ENCODE results near the gene CACNG1. TPM values are rescaled to one million over a fixed set of nuclear protein-coding genes. Genes with fewer than 3 reads are reported as not detected.

Gene CACNG1
- total and polyA plus RNA-seq, 2 donors (not counting 3 experiments of a cell fraction or from before 2014, with no cell fraction given): not detected

GRCh38 chr17:67011527-67012175 lies 32.7 kb upstream of the CACNG1 start:
- POLR2A ChIA-PET: no interaction called here
- no peak overlapping the region for H3K4me3 ChIP-seq (replicated peaks in 1 of 3; ENCODE audit: insufficient read depth in 1 of 3, low read depth in 1 of 3, low read length in 3 of 3)
- H3K36me3 ChIP-seq (ENCODE audit: control insufficient read depth in 2 of 2, extremely low read depth in 1 of 2, insufficient read depth in 2 of 2, low read length in 2 of 2): no peaks in the 10 kb centered on the region
- dilution Hi-C loops (cut with MboI; ENCODE audit: extremely low pct_ligation_motif_present, low sequenced_read_pairs): no loop called here
- H2AFZ ChIP-seq (ENCODE audit: low read depth, low read length): no peak overlapping the region
- intact Hi-C loops (cut with micrococcal nuclease): no loop called here
- H3K27me3 ChIP-seq (ENCODE audit: control insufficient read depth in 2 of 2, insufficient read depth in 2 of 2, low read length in 2 of 2): no peaks in the 10 kb centered on the region
- H4K20me1 ChIP-seq (replicated peaks; ENCODE audit: control insufficient read depth, extremely low read depth, insufficient read depth, low read length): no peaks in the 10 kb centered on the region
- no peak for TF ChIP-seq MYC (IDR thresholded peaks at IDR 0.05; ENCODE audit: low read depth, low read length)
- no peak for TF ChIP-seq GATA2 (IDR thresholded peaks at IDR 0.05; ENCODE audit: insufficient read depth, insufficient read length, low read depth, low read length)
- TF ChIP-seq JUN (IDR thresholded peaks at IDR 0.05; ENCODE audit: borderline replicate concordance, insufficient read depth, insufficient read length, low read depth): no peak
- TF ChIP-seq POLR2A (IDR thresholded peaks at IDR 0.05; ENCODE audit: low read depth, low read length): no peak
- no peak for TF ChIP-seq FOS (IDR thresholded peaks at IDR 0.05; ENCODE audit: borderline replicate concordance, insufficient read depth, low read length)
- no peak for TF ChIP-seq MAX (IDR thresholded peaks at IDR 0.05; ENCODE audit: insufficient read depth, insufficient read length)
- no peak for TF ChIP-seq EZH2 (IDR thresholded peaks at IDR 0.05; ENCODE audit: borderline replicate concordance, low read depth, low read length, severe bottlenecking)
- FAIRE-seq (no peak), DNase-seq (ENCODE audit: low read depth, low spot score) (no peak)
- H3K4me2 ChIP-seq (ENCODE audit: insufficient read depth, low read length): no peak overlapping the region
- H3K9me3 ChIP-seq (replicated peaks; ENCODE audit: control insufficient read depth, insufficient read depth, low read length): no peaks in the 10 kb centered on the region
- H3K27ac ChIP-seq (ENCODE audit: insufficient read depth, low read depth, low read length): no peak overlapping the region
- H3K9ac ChIP-seq (replicated peaks; ENCODE audit: extremely low read depth, insufficient read depth, low read length): no peak overlapping the region
- BruUV-seq (replicated peaks): no TSS peak
- no peaks in the 10 kb centered on the region for H3K9me1 ChIP-seq (replicated peaks; ENCODE audit: control insufficient read depth, extremely low read depth, insufficient read depth, low read length)
- CTCF ChIA-PET: no interaction called here
- no peaks in the 10 kb centered on the region for H3K79me2 ChIP-seq (ENCODE audit: control insufficient read depth, insufficient read depth, low read length)
- no peaks in the 10 kb centered on the region for H3K4me1 ChIP-seq (ENCODE audit: control insufficient read depth, extremely low read depth, insufficient read depth, low read length)

- FAIRE-seq (no peak), DNase-seq (ENCODE audit: low read depth, low spot score) (no peak)
- dilution Hi-C loops (cut with MboI; ENCODE audit: extremely low pct_ligation_motif_present, low sequenced_read_pairs): no loop called here
- no peaks in the 10 kb centered on the region for H3K9me3 ChIP-seq (replicated peaks; ENCODE audit: control insufficient read depth, insufficient read depth, low read length)
- no peaks in the 10 kb centered on the region for H3K27me3 ChIP-seq (ENCODE audit: control insufficient read depth in 2 of 2, insufficient read depth in 2 of 2, low read length in 2 of 2)
- H3K4me2 ChIP-seq (ENCODE audit: insufficient read depth, low read length): no peak overlapping the region
- H3K4me3 ChIP-seq (replicated peaks in 1 of 3; ENCODE audit: insufficient read depth in 1 of 3, low read depth in 1 of 3, low read length in 3 of 3): no peak overlapping the region
- H3K79me2 ChIP-seq (ENCODE audit: control insufficient read depth, insufficient read depth, low read length): no peaks in the 10 kb centered on the region
- H2AFZ ChIP-seq (ENCODE audit: low read depth, low read length): no peak overlapping the region
- no peaks in the 10 kb centered on the region for H3K4me1 ChIP-seq (ENCODE audit: control insufficient read depth, extremely low read depth, insufficient read depth, low read length)
- H3K9ac ChIP-seq (replicated peaks; ENCODE audit: extremely low read depth, insufficient read depth, low read length): no peak overlapping the region
- no peaks in the 10 kb centered on the region for H4K20me1 ChIP-seq (replicated peaks; ENCODE audit: control insufficient read depth, extremely low read depth, insufficient read depth, low read length)
- ChIA-PET POLR2A (no interaction called here), CTCF (no interaction called here)
- intact Hi-C loops (cut with micrococcal nuclease): no loop called here
- TF ChIP-seq EZH2 (IDR thresholded peaks at IDR 0.05; ENCODE audit: borderline replicate concordance, low read depth, low read length, severe bottlenecking): no peak
- no peak for TF ChIP-seq CTCF (IDR thresholded peaks at IDR 0.05; ENCODE audit: extremely low read depth in 1 of 2, insufficient read depth in 1 of 2, low read depth in 1 of 2, low read length in 2 of 2)
- TF ChIP-seq MAX (IDR thresholded peaks at IDR 0.05; ENCODE audit: insufficient read depth, insufficient read length): no peak
- no peak for TF ChIP-seq POLR2AphosphoS5 (IDR thresholded peaks at IDR 0.05; ENCODE audit: insufficient read depth, low read depth, low read length)
- no peak for TF ChIP-seq MYC (IDR thresholded peaks at IDR 0.05; ENCODE audit: low read depth, low read length)
- no peak for TF ChIP-seq FOS (IDR thresholded peaks at IDR 0.05; ENCODE audit: borderline replicate concordance, insufficient read depth, low read length)
- no peak for TF ChIP-seq POLR2A (IDR thresholded peaks at IDR 0.05; ENCODE audit: low read depth, low read length)
- no peak for TF ChIP-seq GATA2 (IDR thresholded peaks at IDR 0.05; ENCODE audit: insufficient read depth, insufficient read length, low read depth, low read length)
- no peak for TF ChIP-seq JUN (IDR thresholded peaks at IDR 0.05; ENCODE audit: borderline replicate concordance, insufficient read depth, insufficient read length, low read depth)
- no peaks in the 10 kb centered on the region for H3K36me3 ChIP-seq (ENCODE audit: control insufficient read depth in 2 of 2, extremely low read depth in 1 of 2, insufficient read depth in 2 of 2, low read length in 2 of 2)
- no peaks in the 10 kb centered on the region for H3K9me1 ChIP-seq (replicated peaks; ENCODE audit: control insufficient read depth, extremely low read depth, insufficient read depth, low read length)
- no TSS peak for BruUV-seq (replicated peaks)
- H3K27ac ChIP-seq (ENCODE audit: insufficient read depth, low read depth, low read length): no peak overlapping the region
These were observed 30.5 kb upstream of the CACNG1 start for GRCh38 chr17:67013891-67014290.

Data from endothelial cell of umbilical vein (primary cell).